Colonic mucosa (tissue), 4 donors: Measurements from ENCODE around the gene GDPD3. TPM values are rescaled to one million over a fixed set of nuclear protein-coding genes. Genes with fewer than 3 reads are reported as not detected.

Experiments used
- DNase-seq: peaks from one replicate; pipeline ENCODE4 v3.0.0-alpha.2; 2020
- H3K27ac ChIP-seq: fragments of 200-600 bp; one replicate; pipeline ENCODE4 v1.8.0; 2021
- H3K27me3 ChIP-seq: fragments of 200-600 bp; one replicate; pipeline ENCODE4 v1.8.0; 2021
- H3K36me3 ChIP-seq: fragments of 200-600 bp; one replicate; pipeline ENCODE4 v1.8.0; 2021
- H3K4me1 ChIP-seq: fragments of 200-600 bp; one replicate; pipeline ENCODE4 v1.8.0; 2021; ENCODE audit warnings: mild to moderate bottlenecking
- H3K4me3 ChIP-seq: fragments of 200-600 bp; one replicate; pipeline ENCODE4 v1.8.0; 2021
- H3K9ac ChIP-seq, 2 donors: one replicate each; pipeline ENCODE4 v1.7.0; 2013; ENCODE audit warnings: control low read depth in 2 of 2, low read depth in 2 of 2, low read length in 2 of 2
- H3K9me3 ChIP-seq: fragments of 200-600 bp; one replicate; pipeline ENCODE4 v1.8.0; 2021
- intact Hi-C: fragments of 100-400 bp; cut with DNase I; formaldehyde crosslinking; loops from one replicate; pipeline ENCODE4 v1.14.1; 2022
- total RNA-seq, 2 donors: library from RNA; stranded (reverse); fragmentation: NEBNext Ultra II Directional in 1 of 2; extraction: Animal tissue kit (Norgen Biotek cat#: 25700) in 1 of 2; gene quantifications; one replicate each; pipeline ENCODE4 v1.2.1, GENCODE V29; 2021
- TF ChIP-seq, protein P1 (sequence below): fragments of 200-600 bp; IDR thresholded peaks from one replicate; pipeline ENCODE4 v1.8.0; 2022; ENCODE audit warnings: antibody characterized with exemption, mild to moderate bottlenecking
- donor health status: healthy.
- donor health status: DM: no; HTN: no; CAD: no.
- donor health status: DM: no; HTN: no; CAD: no.

The GDPD3 gene
- total RNA-seq, 2 donors from 2014 or later, result 40.4 to 95.2 TPM

DNA sequence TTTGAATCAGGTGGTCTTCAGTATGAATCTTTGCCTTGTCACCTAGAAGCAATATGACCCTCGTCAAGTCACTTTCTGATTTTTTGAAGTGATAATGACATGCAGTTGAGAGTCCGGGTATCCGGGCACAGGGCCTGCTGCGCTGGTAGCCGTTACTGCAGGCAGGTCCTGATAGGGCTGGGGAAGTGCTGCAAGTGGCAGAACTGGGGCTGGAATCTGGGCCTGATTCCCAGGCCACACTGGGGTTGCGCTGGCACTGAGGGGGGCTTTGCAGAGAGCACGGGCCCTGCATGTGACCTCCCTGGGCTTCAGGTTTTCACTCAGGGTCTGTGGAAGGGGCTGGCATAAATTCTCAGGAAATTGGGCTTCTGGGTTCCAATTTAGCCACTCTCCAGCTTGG is 34.6 kb downstream of the GDPD3 start:
- H3K9me3 ChIP-seq, result no peaks in the 10 kb centered on the region
- TF ChIP-seq, protein P1, sequence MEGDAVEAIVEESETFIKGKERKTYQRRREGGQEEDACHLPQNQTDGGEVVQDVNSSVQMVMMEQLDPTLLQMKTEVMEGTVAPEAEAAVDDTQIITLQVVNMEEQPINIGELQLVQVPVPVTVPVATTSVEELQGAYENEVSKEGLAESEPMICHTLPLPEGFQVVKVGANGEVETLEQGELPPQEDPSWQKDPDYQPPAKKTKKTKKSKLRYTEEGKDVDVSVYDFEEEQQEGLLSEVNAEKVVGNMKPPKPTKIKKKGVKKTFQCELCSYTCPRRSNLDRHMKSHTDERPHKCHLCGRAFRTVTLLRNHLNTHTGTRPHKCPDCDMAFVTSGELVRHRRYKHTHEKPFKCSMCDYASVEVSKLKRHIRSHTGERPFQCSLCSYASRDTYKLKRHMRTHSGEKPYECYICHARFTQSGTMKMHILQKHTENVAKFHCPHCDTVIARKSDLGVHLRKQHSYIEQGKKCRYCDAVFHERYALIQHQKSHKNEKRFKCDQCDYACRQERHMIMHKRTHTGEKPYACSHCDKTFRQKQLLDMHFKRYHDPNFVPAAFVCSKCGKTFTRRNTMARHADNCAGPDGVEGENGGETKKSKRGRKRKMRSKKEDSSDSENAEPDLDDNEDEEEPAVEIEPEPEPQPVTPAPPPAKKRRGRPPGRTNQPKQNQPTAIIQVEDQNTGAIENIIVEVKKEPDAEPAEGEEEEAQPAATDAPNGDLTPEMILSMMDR, result no peak
- no peak for DNase-seq
- peaks cover 21% of the 10 kb centered on the region for H3K4me1 ChIP-seq
- no peak overlapping the region for H3K4me3 ChIP-seq
- H3K9ac ChIP-seq, result no peak overlapping the region
- intact Hi-C loops, result no loop called here
- H3K27me3 ChIP-seq, result no peaks in the 10 kb centered on the region
- H3K36me3 ChIP-seq, result peaks cover 5% of the 10 kb centered on the region
- H3K27ac ChIP-seq, result no peak overlapping the region

DNA sequence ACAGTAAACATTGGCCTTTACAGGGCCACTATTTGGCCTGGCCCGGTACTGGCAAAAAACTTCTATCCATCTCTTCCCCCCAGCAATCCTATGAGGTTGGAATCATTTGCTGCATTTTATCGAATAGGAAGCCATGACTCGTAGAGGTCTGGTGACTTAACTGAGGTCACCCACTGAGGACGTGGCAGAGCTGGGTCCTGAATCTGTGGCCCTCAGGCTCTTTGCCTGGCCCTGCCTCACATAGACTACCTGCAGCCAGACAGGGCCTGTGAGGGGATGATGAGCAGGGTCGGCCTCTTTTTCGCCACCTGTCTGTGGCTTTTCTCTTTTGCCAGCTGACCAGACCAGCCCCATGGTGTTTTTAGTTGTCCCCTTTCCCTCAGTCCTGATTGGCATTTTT is 35.7 kb downstream of the GDPD3 start:
- TF ChIP-seq, protein P1, result no peak
- intact Hi-C loops, result no loop called here
- Histone ChIP-seq H3K4me1 (peaks cover 21% of the 10 kb centered on the region), H3K27ac (no peak overlapping the region), H3K4me3 (no peak overlapping the region), H3K9ac (peak overlapping the region in 1 of 2 donors; percentile 83), H3K9me3 (no peaks in the 10 kb centered on the region), H3K36me3 (peaks cover 5% of the 10 kb centered on the region), H3K27me3 (no peaks in the 10 kb centered on the region)
- no peak for DNase-seq

DNA sequence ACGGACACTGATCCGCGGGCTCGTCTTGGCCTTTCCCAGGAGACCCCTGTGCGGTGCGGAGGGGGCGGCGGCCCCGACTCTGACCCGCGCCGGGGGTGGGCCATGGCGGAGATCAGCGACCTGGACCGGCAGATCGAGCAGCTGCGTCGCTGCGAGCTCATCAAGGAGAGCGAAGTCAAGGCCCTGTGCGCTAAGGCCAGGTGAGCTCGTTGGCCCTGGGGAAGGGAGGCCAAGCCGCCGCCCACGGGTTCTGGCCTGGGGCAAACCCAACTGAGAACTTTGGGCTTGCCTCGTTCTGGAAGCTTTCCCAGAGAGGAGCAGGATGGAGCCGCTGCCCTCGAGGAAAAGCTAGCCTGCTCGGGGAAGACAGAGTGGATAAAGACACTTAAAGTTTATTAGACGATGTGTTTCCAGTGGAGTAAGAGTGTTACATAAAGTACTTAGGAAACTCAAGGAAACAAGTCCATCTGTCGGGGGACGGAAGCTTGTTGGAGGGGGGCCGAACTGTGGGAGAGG is 37.0 kb downstream of the GDPD3 start:
- peaks cover 13% of the 10 kb centered on the region for H3K36me3 ChIP-seq
- H3K27me3 ChIP-seq, result no peaks in the 10 kb centered on the region
- H3K9me3 ChIP-seq, result no peaks in the 10 kb centered on the region
- peaks cover 21% of the 10 kb centered on the region for H3K4me1 ChIP-seq
- peak overlapping the region; percentile 74 for H3K4me3 ChIP-seq
- DNase-seq, result no peak
- intact Hi-C loops, result no loop called here
- TF ChIP-seq, protein P1, result no peak
- peak overlapping the region; percentile 89 for H3K27ac ChIP-seq
- peak overlapping the region; percentile 81 to 83 for H3K9ac ChIP-seq

DNA sequence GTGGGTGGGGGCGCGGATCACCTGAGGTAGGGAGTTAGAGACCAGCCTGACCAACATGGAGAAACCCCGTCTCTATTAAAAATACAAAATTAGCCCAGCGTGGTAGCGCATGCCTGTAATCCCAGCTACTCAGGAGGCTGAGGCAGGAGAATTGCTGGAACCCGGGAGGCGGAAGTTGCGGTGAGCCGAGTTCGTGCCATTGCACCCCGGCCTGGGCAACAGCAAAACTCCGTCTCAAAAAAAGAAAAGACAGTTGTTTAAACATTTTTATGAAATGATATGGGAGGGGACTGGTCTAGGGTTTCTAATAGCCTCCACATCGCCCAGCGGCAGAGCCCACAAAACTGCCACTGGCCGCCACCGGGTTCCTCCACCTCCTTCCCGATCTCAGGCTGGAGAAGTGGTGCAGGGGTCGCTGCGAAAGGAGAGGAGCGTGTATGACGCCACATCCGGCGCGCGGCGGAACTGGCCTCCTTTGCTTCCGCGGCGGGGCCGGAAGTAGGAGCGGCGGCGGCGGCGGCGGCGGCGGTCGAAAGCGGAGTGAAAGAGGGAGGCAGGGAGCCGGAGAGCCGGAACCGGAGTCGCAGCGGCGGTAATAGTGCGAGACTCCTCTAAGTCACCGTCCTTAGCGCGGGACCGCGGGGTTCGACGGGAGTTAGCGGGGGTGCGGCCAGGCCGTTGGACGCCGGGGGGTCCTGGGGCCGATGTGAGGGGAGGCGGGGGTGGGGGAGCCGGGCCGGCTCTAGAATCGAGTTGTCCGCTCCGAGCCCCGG is 37.6 kb downstream of the GDPD3 start, which contains the start of gene PPP4C:
TSS of gene PPP4C (plus strand) at position 492 of the 773 bp plus-strand sequence. CDS start 384 bp downstream, outside the sequence.
- Histone ChIP-seq H3K4me3 (peak within 1 kb of the TSS; percentile 74), H3K4me1 (peaks cover 21% of the 10 kb centered on the region), H3K27ac (peak within 1 kb of the TSS; percentile 89), H3K36me3 (peaks cover 19% of the 10 kb centered on the region), H3K27me3 (no peaks in the 10 kb centered on the region), H3K9me3 (no peaks in the 10 kb centered on the region), H3K9ac (peak within 1 kb of the TSS; percentile 81 to 83)
- peak; percentile 93 for DNase-seq
- TF ChIP-seq, protein P1, result no peak
- intact Hi-C loops, result no loop called here

DNA sequence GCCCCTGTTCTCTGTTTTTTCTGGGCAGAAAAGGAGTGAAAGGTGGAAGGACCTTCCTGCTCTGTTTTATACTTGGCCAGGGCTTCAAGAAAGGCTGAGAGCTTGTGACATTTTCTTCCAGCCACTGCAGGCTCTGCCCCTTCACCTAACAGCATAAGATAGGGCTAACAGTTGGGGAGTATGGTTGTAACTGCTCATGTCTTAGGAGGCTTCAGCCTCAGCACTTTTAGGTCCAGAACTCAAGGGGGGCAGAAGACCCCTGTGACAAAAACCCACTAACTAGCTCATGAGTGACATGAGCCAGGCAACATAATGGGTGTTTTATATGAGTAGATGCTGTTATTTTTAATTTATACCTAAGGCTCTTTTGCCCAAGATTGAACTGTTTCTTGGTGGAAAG is 42.8 kb downstream of the GDPD3 start:
- H3K27ac ChIP-seq, result no peak overlapping the region
- H3K9me3 ChIP-seq, result no peaks in the 10 kb centered on the region
- intact Hi-C loops, result no loop called here
- H3K27me3 ChIP-seq, result no peaks in the 10 kb centered on the region
- peaks cover 14% of the 10 kb centered on the region for H3K4me1 ChIP-seq
- no peak for DNase-seq
- TF ChIP-seq, protein P1, result no peak
- no peak overlapping the region for H3K9ac ChIP-seq
- H3K4me3 ChIP-seq, result no peak overlapping the region
- H3K36me3 ChIP-seq, result peaks cover 35% of the 10 kb centered on the region
